SH-SY5Y (cell line): ENCODE data around the gene MTURN.
A peak's percentile ranks its signal among the peaks of the same experiment; 100 is the strongest.

Experiments used
- GATA2 ChIP-seq: IDR thresholded peaks from 2 replicates; pipeline ENCODE4 v1.6.1; 2011; ENCODE audit warnings: mild to moderate bottlenecking, low read depth, low read length
- GATA3 ChIP-seq: IDR thresholded peaks from 2 replicates; pipeline ENCODE4 v1.6.1; 2011; ENCODE audit warnings: low read depth, mild to moderate bottlenecking, low read length, moderate library complexity

MTURN gene

GRCh38 chr7:30146127-30146612, 11.4 kb downstream of the MTURN start:
- TF ChIP-seq GATA2 (peak; percentile 39; the same call in 1 of the 2 replicates), GATA3 (no peak)

DNA sequence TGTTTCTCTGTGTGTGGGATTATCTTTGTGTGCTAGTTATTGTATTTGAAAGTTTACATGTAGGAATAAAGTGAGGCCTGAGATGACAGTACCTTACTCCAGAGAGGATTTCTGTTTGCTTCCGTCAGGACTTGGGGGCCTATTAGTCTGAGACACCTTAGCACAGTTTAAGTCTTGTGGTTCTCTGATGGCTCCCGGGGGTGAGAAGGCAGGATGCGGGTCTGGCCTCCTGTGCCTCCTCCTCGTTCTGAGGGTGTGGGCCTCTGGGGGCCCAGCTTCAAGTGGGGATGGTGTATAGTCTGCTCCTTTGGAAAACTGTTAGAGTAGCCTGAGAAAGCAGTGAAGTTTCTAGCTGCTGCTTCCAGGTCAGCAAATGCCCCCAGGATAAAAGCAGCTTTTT, 12.4 kb downstream of the MTURN start:
- TF ChIP-seq GATA3: no peak
- TF ChIP-seq GATA2: no peak

- TF ChIP-seq GATA3: no peak
- TF ChIP-seq GATA2: no peak
Observed at GRCh38 chr7:30147785-30148184, 13.0 kb downstream of the MTURN start.

GRCh38 chr7:30148426-30148825, 13.6 kb downstream of the MTURN start:
- no peak for TF ChIP-seq GATA3
- TF ChIP-seq GATA2: no peak

- TF ChIP-seq GATA2 (no peak), GATA3 (no peak)
Observed at GRCh38 chr7:30148951-30149459, 14.2 kb downstream of the MTURN start.

DNA sequence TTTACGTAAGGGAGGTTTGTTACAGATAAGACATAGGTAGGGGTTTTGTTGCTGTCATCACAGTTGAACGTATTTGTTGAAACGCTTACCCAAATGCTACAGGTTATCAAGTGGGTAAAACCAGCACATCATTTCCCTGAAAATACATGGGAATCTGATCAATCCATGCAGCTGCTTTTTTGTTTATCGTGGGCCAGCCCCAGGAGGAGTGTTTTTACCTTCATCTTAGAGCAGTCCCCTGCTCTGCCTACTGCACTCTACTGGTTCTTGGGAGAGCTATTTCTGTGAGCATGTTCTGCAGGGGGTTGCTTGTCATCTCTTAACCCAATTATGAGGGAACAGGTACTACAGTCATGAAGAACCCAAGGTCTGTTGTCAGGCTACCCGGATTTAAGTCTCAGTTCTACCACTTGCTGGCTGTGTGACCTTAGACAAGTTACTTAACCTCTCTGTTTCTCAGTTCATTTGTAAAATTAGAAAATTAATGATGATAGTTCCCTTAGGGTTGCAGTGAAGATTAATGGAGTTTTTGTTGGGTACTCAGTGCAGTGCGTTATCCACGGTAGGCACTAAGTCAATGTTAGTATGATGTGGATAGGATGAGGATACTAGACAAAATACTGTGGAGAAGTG, 15.0 kb downstream of the MTURN start:
- TF ChIP-seq GATA3 (no peak), GATA2 (no peak)

DNA sequence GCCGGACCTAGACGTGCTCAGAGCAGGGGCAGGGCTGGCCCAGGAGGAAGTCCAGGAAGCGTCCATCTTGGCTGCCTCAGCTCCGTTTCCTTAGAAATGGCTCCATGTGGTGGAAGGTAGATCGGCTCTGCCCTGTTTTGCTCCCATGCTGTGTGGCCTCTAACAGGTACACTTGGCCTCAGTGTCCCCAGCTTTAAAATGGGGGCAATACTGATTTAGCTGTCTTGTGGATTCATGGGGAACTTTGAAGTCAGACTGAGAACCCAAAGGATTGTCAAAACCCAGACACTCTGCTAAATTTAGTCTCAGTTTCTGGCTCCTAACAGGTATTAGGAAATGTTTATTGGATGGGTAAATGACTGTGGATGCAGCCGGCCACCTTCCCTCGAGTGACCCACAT, 15.9 kb downstream of the MTURN start:
- TF ChIP-seq GATA2 (no peak), GATA3 (no peak)

- no peak for TF ChIP-seq GATA2
- TF ChIP-seq GATA3: no peak
Observed at GRCh38 chr7:30154111-30154587, 19.4 kb downstream of the MTURN start.

GRCh38 chr7:30155481-30155880, 20.7 kb downstream of the MTURN start:
- TF ChIP-seq GATA2 (no peak), GATA3 (no peak)

DNA sequence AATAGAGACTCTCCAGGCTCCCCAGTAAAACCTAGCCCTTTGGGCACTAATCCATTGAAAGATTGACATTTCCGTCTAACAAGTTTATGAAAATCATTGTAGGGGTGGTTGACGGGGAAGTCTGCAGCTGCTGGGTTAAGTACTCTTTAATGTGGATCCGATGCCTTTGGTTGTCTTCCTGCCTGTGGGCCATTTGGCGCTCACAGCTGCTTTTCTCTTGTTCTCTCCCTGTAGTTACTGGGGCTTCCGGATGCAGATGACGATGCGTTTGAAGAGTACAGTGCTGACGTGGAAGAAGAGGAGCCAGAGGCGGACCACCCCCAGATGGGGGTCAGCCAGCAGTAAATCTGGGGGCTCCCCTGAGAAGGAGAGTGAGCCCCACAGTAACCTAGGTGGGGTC, 22.4 kb downstream of the MTURN start:
- TF ChIP-seq GATA3: no peak
- no peak for TF ChIP-seq GATA2

- no peak for TF ChIP-seq GATA3
- TF ChIP-seq GATA2: no peak
Observed at GRCh38 chr7:30159163-30159562, 24.4 kb downstream of the MTURN start.

DNA sequence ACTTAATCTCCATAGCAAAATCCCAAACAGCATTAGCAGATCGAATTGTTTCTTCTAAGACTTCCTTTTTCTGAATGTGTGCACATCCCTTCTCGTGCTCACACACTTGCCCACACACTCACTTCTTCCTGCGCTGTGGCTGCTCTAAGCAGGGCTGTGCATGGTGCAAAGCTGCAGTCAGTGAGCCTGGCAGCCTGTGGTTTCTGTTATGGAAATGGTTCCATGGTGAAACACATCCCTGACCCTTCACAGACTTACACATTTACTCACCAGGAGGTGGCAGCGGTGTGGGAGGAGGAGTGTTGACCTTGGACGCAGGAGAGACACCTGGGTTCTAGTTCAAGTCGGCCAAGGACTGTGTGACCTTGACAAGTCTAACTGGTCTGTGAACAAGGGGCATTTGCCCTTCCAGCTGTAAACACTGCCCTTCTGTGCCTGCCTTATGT, 24.9 kb downstream of the MTURN start:
- no peak for TF ChIP-seq GATA3
- TF ChIP-seq GATA2: no peak

DNA sequence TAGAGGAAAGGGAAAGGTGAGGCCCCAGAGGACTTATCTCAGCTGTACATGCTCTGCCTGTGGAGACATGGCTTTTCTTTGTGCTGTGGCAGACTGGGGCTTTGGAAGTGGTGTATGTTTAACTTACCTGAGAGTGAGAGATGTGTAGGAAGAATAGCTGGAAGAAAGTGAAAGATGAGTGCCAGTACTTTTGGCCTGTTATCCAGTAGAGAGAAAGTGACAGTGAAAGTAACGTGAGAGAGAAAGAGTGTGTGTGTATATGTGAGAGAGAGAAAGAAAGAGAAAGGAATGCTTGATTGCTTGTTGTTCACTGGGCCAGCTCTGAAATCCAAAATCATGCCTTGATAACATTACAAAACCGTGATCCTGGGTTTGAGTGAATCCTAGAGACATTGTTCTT, 25.5 kb downstream of the MTURN start:
- TF ChIP-seq GATA2 (no peak), GATA3 (no peak)

DNA sequence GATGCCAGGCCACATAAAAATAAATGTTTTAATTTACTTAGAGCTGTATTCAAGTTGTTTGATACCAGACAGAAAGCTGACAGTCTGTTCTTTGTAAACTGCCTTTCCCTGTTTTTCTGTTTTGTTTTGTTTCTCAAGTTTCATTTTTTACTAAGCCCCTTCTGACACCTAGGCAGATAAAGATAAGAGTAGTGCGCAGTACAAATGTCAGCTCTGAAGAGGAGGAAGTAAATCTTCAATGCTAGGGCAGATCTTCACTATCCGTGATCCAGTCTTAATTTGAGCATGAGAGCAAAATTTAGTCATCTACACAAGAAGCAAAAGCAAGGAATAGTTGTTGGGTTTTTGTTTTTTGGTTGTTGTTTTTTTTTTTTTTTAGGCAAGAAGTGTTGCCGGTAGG, 27.3 kb downstream of the MTURN start:
- TF ChIP-seq GATA2 (no peak), GATA3 (no peak)

- TF ChIP-seq GATA2: no peak
- no peak for TF ChIP-seq GATA3
Observed at GRCh38 chr7:30162622-30163124, 27.9 kb downstream of the MTURN start.

DNA sequence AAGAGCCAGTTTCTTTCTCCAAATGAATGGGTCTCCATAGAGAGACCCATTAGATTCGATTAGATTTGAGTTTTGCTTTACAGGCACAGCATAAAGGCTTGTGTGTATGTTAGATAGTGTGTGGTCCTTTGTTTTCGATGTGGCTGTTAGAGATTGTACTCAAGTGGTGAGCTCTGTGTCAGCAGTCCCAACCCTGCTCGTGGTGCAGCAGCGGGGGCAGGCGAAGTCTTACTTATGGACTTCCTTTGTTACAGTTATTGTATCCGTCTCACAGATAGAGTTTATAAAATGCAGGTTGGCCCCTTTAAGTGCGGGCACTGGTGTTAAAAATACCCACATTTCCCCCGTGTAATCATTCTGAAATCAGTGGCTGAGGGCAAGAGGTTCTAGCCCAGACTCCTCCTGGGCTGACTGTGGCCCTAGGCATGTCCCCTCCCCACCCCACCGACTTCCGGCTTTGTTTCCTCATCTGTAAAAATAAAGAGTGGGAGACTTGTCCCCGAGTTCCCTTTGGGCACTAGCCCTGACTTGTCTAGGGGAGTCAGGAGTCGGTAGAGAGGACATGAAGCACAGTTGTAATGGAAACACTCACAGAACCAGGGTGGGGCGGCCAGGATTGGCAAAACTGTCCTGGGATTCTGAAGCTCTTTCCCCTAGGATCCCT, 28.6 kb downstream of the MTURN start:
- no peak for TF ChIP-seq GATA2
- TF ChIP-seq GATA3: no peak
